H9 (cell line): ENCODE results near the gene CPLX1. TPM values are rescaled to one million over a fixed set of nuclear protein-coding genes. Genes with fewer than 3 reads are reported as not detected.

Source experiments
- DNase-seq: peaks from one replicate; pipeline ENCODE4 v3.0.0-alpha.2; 2017
- H2AFZ ChIP-seq: one replicate; pipeline ENCODE4 v1.6.1; 2013; ENCODE audit warnings: mild to moderate bottlenecking, low read length, control low read depth, moderate library complexity
- H2AK5ac ChIP-seq: 2 replicates; pipeline ENCODE4 v1.6.1; 2013; ENCODE audit warnings: low read length, control low read depth, mixed read lengths; ENCODE audit not compliant: insufficient read length
- H2BK120ac ChIP-seq: one replicate; pipeline ENCODE4 v1.6.1; 2013; ENCODE audit warnings: low read depth, mild to moderate bottlenecking, low read length, control low read depth, inconsistent platforms; ENCODE audit not compliant: poor library complexity, severe bottlenecking
- H2BK12ac ChIP-seq: 2 replicates; pipeline ENCODE4 v1.6.1; 2013; ENCODE audit warnings: low read length, control low read depth, mixed read lengths, low read depth; ENCODE audit not compliant: insufficient read length
- H2BK15ac ChIP-seq: 2 replicates; pipeline ENCODE4 v1.6.1; 2013; ENCODE audit warnings: low read depth, low read length, control low read depth
- H2BK20ac ChIP-seq: one replicate; pipeline ENCODE4 v1.6.1; 2013; ENCODE audit warnings: low read depth, mild to moderate bottlenecking, low read length, control low read depth, inconsistent platforms; ENCODE audit not compliant: poor library complexity, severe bottlenecking
- H2BK5ac ChIP-seq: 2 replicates; pipeline ENCODE4 v1.6.1; 2013; ENCODE audit warnings: low read length, control low read depth, mixed read lengths; ENCODE audit not compliant: insufficient read length
- H3K14ac ChIP-seq: 2 replicates; pipeline ENCODE4 v1.6.1; 2013; ENCODE audit warnings: low read length, control low read depth; ENCODE audit not compliant: insufficient read depth
- H3K18ac ChIP-seq: 2 replicates; pipeline ENCODE4 v1.6.1; 2013; ENCODE audit warnings: low read depth, mild to moderate bottlenecking, mixed read lengths, low read length, control low read depth; ENCODE audit not compliant: insufficient read length
- H3K23ac ChIP-seq: 2 replicates; pipeline ENCODE4 v1.6.1; 2013; ENCODE audit warnings: low read length, control low read depth, mixed read lengths, low read depth; ENCODE audit not compliant: insufficient read length
- H3K23me2 ChIP-seq: 2 replicates; pipeline ENCODE4 v1.6.1; 2013; ENCODE audit warnings: low read depth, mild to moderate bottlenecking, mixed read lengths, low read length, control low read depth; ENCODE audit not compliant: insufficient read length, poor library complexity, severe bottlenecking
- H3K27ac ChIP-seq: 2 replicates; pipeline ENCODE4 v1.5.1; 2013; ENCODE audit warnings: low read length, control low read depth, mixed read lengths, low read depth; ENCODE audit not compliant: insufficient read length
- H3K27me3 ChIP-seq: 2 replicates; pipeline ENCODE4 v1.6.1; 2013; ENCODE audit warnings: low read length, control low read depth, inconsistent platforms; ENCODE audit not compliant: insufficient read depth
- H3K4ac ChIP-seq: 2 replicates; pipeline ENCODE4 v1.6.1; 2013; ENCODE audit warnings: low read depth, mild to moderate bottlenecking, control low read depth, inconsistent platforms, low read length, moderate library complexity
- H3K4me1 ChIP-seq: 2 replicates; pipeline ENCODE4 v1.6.1; 2013; ENCODE audit warnings: low read length, control low read depth, inconsistent platforms; ENCODE audit not compliant: insufficient read depth
- H3K4me2 ChIP-seq: 2 replicates; pipeline ENCODE4 v1.6.1; 2013; ENCODE audit warnings: low read length, control low read depth, mixed read lengths; ENCODE audit not compliant: insufficient read length, insufficient read depth
- H3K56ac ChIP-seq: 2 replicates; pipeline ENCODE4 v1.6.1; 2013; ENCODE audit warnings: low read depth, mild to moderate bottlenecking, mixed read lengths, low read length, control low read depth; ENCODE audit not compliant: insufficient read length
- H3K79me1 ChIP-seq: 2 replicates; pipeline ENCODE4 v1.6.1; 2013; ENCODE audit warnings: low read depth, mild to moderate bottlenecking, moderate library complexity, low read length, control low read depth, inconsistent platforms; ENCODE audit not compliant: insufficient read depth, poor library complexity, severe bottlenecking
- H3K79me2 ChIP-seq: 2 replicates; pipeline ENCODE4 v1.6.1; 2013; ENCODE audit warnings: low read length, control low read depth, inconsistent platforms; ENCODE audit not compliant: insufficient read depth
- H3K9ac ChIP-seq: 2 replicates; pipeline ENCODE4 v1.6.1; 2013; ENCODE audit warnings: low read length, control low read depth, mixed read lengths; ENCODE audit not compliant: insufficient read length; ENCODE audit errors: extremely low read depth
- H3K9me3 ChIP-seq: one replicate; pipeline ENCODE4 v1.6.1; 2013; ENCODE audit warnings: low read depth, low read length, inconsistent platforms; ENCODE audit not compliant: control insufficient read depth
- H3T11ph ChIP-seq: one replicate; pipeline ENCODE4 v1.6.1; 2013; ENCODE audit warnings: mild to moderate bottlenecking, low read length, control low read depth, inconsistent platforms
- H4K20me1 ChIP-seq: one replicate; pipeline ENCODE4 v1.6.1; 2013; ENCODE audit not compliant: control insufficient read depth, insufficient read length, insufficient read depth
- H4K5ac ChIP-seq: 2 replicates; pipeline ENCODE4 v1.6.1; 2013; ENCODE audit warnings: low read depth, mild to moderate bottlenecking, mixed read lengths, low read length, control low read depth; ENCODE audit not compliant: insufficient read length
- H4K8ac ChIP-seq: replicated peaks from 2 replicates; pipeline ENCODE4 v1.6.1; 2013; ENCODE audit warnings: low read length, control low read depth, mixed read lengths, low read depth; ENCODE audit not compliant: insufficient read length
- H4K91ac ChIP-seq: 2 replicates; pipeline ENCODE4 v1.6.1; 2013; ENCODE audit warnings: low read depth, mild to moderate bottlenecking, moderate library complexity, mixed read lengths, low read length, control low read depth; ENCODE audit not compliant: insufficient read length
- H3K27ac Mint-ChIP-seq, 3 experiments: 2 replicates in 2 of 3; 3 replicates in 1 of 3; pipeline ENCODE4 v1.8.0; 2020 to 2021; ENCODE audit warnings: mixed read lengths in 3 of 3, mild to moderate bottlenecking in 1 of 3, moderate library complexity in 1 of 3
- H3K27me3 Mint-ChIP-seq: 2 replicates; pipeline ENCODE4 v1.8.0; 2021; ENCODE audit warnings: low read depth, mild to moderate bottlenecking, moderate library complexity, mixed read lengths
- H3K36me3 Mint-ChIP-seq, 3 experiments: 2 replicates in 2 of 3; 3 replicates in 1 of 3; pipeline ENCODE4 v1.8.0; 2020 to 2021; ENCODE audit warnings: low read depth in 3 of 3, mixed read lengths in 3 of 3; ENCODE audit not compliant: insufficient read depth in 1 of 3
- H3K4me1 Mint-ChIP-seq, 2 experiments: 2 replicates each; pipeline ENCODE4 v1.8.0; 2020; ENCODE audit warnings: mixed read lengths in 2 of 2
- H3K4me3 Mint-ChIP-seq, 2 experiments: 2 replicates in 1 of 2; 3 replicates in 1 of 2; pipeline ENCODE4 v1.8.0; 2020 to 2021; ENCODE audit warnings: mild to moderate bottlenecking in 2 of 2, mixed read lengths in 2 of 2, moderate library complexity in 1 of 2
- H3K9me3 Mint-ChIP-seq, 2 experiments: 2 replicates in 1 of 2; 3 replicates in 1 of 2; pipeline ENCODE4 v1.8.0; 2020; ENCODE audit warnings: mild to moderate bottlenecking in 2 of 2, mixed read lengths in 2 of 2, moderate library complexity in 1 of 2
- CTCF ChIP-seq: fragments of 200-600 bp; sonication (generic); conservative IDR thresholded peaks from 3 replicates; pipeline ENCODE4 v1.8.0; 2021; ENCODE audit warnings: antibody characterized with exemption, mild to moderate bottlenecking
- WGBS: extraction: QIAGEN DNeasy Blood & Tissue Kit; methylation state at CpG from one replicate; pipeline ENCODE4 v1.1.7; 2013; ENCODE audit warnings: missing lambda C conversion rate, low lambda C conversion rate, mixed read lengths; ENCODE audit not compliant: insufficient read length; ENCODE audit errors: extremely low coverage; 5-methylcytosine and 5-hydroxymethylcytosine counted together
- total RNA-seq: library from RNA; stranded (reverse); gene quantifications from 2 replicates; pipeline ENCODE4 v1.2.1, GENCODE V29; 2021

CPLX1 gene
- total RNA-seq, 1 experiment from 2014 or later = 0.90 TPM

GRCh38 chr4:844752-845232 is 18.9 kb upstream of the CPLX1 start:
- Histone ChIP-seq H3K4me1 (no peaks in the 10 kb centered on the region), H2BK12ac (no peak overlapping the region), H3T11ph (no peak overlapping the region), H4K8ac (no peak overlapping the region), H3K23ac (no peak overlapping the region), H3K9me3 (no peaks in the 10 kb centered on the region), H2BK5ac (no peak overlapping the region), H4K91ac (no peak overlapping the region), H3K4me2 (no peak overlapping the region), H2BK20ac (no peak overlapping the region), H2BK15ac (no peak overlapping the region), H2AFZ (no peak overlapping the region), H3K9ac (no peak overlapping the region), H3K14ac (no peak overlapping the region), H4K5ac (no peak overlapping the region), H3K23me2 (no peaks in the 10 kb centered on the region), H3K79me1 (no peaks in the 10 kb centered on the region), H3K79me2 (no peaks in the 10 kb centered on the region), H2AK5ac (no peak overlapping the region), H2BK120ac (no peak overlapping the region), H3K27me3 (no peaks in the 10 kb centered on the region), H3K27ac (no peak overlapping the region), H3K18ac (no peak overlapping the region), H3K56ac (no peak overlapping the region), H4K20me1 (no peaks in the 10 kb centered on the region), H3K4ac (no peak overlapping the region)
- DNase-seq = no peak
- WGBS = no CpG with 5 or more reads among the region's 10 CpGs
- no peaks in the 10 kb centered on the region; the same call in 1 of the 2 replicates for H3K27me3 Mint-ChIP-seq
- peaks cover 6 to 7% of the 10 kb centered on the region in 2 experiments; a peak in 4 of 5 replicates for H3K9me3 Mint-ChIP-seq
- no peak for TF ChIP-seq CTCF
- H3K36me3 Mint-ChIP-seq = peaks cover 7 to 10% (median 9%) of the 10 kb centered on the region in 3 experiments; a peak in 6 of 7 replicates
- no peaks in the 10 kb centered on the region for H3K4me1 Mint-ChIP-seq
- no peak overlapping the region for H3K4me3 Mint-ChIP-seq
- H3K27ac Mint-ChIP-seq = no peak overlapping the region
